ENCODE data around the gene SCTR.
"Not testable (repeated sequence)": the region's sequence is repeated elsewhere in the genome, so short reads cannot be mapped to it uniquely, and the experiment has no call there.

Gene SCTR

GRCh38 chr2:119416299-119416923 is 107.9 kb downstream of the SCTR start:
- no peak for DNase-seq (ENCODE audit: low read depth in 1 of 2, low spot score in 1 of 2)

GRCh38 chr2:119415630-119416029 is 108.7 kb downstream of the SCTR start:
- DNase-seq (ENCODE audit: low read depth in 1 of 2, low spot score in 1 of 2), result no peak

GRCh38 chr2:119414894-119415293 is 109.4 kb downstream of the SCTR start:
- no peak for DNase-seq (ENCODE audit: low read depth in 1 of 2, low spot score in 1 of 2)

GRCh38 chr2:119409506-119409905 is 114.8 kb downstream of the SCTR start:
- DNase-seq (ENCODE audit: low read depth in 1 of 2, low spot score in 1 of 2), result no peak

- DNase-seq (ENCODE audit: low read depth in 1 of 2, low spot score in 1 of 2), result no peak
Measured at GRCh38 chr2:119408221-119408619, 116.1 kb downstream of the SCTR start.

GRCh38 chr2:119407430-119408220 is 116.7 kb downstream of the SCTR start:
- no peak for DNase-seq (ENCODE audit: low read depth in 1 of 2, low spot score in 1 of 2)

GRCh38 chr2:119405151-119405550 is 119.1 kb downstream of the SCTR start:
- no peak for DNase-seq (ENCODE audit: low read depth in 1 of 2, low spot score in 1 of 2)

- DNase-seq (ENCODE audit: low read depth in 1 of 2, low spot score in 1 of 2), result not testable (repeated sequence)
Measured at GRCh38 chr2:119403618-119404017, 120.7 kb downstream of the SCTR start.

- DNase-seq (ENCODE audit: low read depth in 1 of 2, low spot score in 1 of 2), result no peak
Measured at GRCh38 chr2:119402645-119403560, 121.4 kb downstream of the SCTR start.

- DNase-seq (ENCODE audit: low read depth in 1 of 2, low spot score in 1 of 2), result no peak
Measured at GRCh38 chr2:119402106-119402505, 122.2 kb downstream of the SCTR start.

- DNase-seq (ENCODE audit: low read depth in 1 of 2, low spot score in 1 of 2), result no peak
Measured at GRCh38 chr2:119397196-119397595, 127.1 kb downstream of the SCTR start.

GRCh38 chr2:119393971-119394748 is 130.1 kb downstream of the SCTR start:
- no peak for DNase-seq (ENCODE audit: low read depth in 1 of 2, low spot score in 1 of 2)

Data from activated T-helper 1 cell treated with anti-CD3 and anti-CD28 coated beads, Interleukin-2, amount 50 U/mL, for 16 hours (primary cell).